H1 (cell line): ENCODE data around the gene PDGFD. TPM values are rescaled to one million over a fixed set of nuclear protein-coding genes. Genes with fewer than 3 reads are reported as not detected.

Experiments
- ATF3 ChIP-seq: IDR thresholded peaks from 2 replicates; pipeline ENCODE4 v1.6.1; 2011; ENCODE audit warnings: low read depth, mild to moderate bottlenecking, low read length; ENCODE audit not compliant: insufficient read depth
- BACH1 ChIP-seq: IDR thresholded peaks from 2 replicates; pipeline ENCODE4 v1.6.1; 2012; ENCODE audit warnings: low read length, improper control_type of control experiment
- SUZ12 ChIP-seq: fragments of 200-600 bp; sonication (generic); IDR thresholded peaks from 2 replicates; pipeline ENCODE4 v1.6.1; 2012; ENCODE audit warnings: mild to moderate bottlenecking, inconsistent platforms, low read length, moderate library complexity, mixed read lengths
- polyA plus RNA-seq, 7 experiments: library from polyadenylated mRNA; depleted of rRNA in 3 of 7; stranded (reverse) in 5 of 7; unstranded in 2 of 7; fragments of >200 nt in 5 of 7; fragments of 200-250 nt in 2 of 7; gene quantifications; 1 replicate in 5 of 7; 2 replicates in 1 of 7; 4 replicates in 1 of 7; pipeline versions ENCODE4 v1.2.1 to v1.2.3, GENCODE V29; 2011 to 2013; ENCODE audit warnings: missing spikeins in 2 of 7, mixed read lengths in 2 of 7
- total RNA-seq: library from RNA; stranded (reverse); fragmentation: NEBNext Ultra II Directional; extraction: Animal tissue kit (Norgen Biotek cat#: 25700); gene quantifications from 2 replicates; pipeline ENCODE4 v1.2.1, GENCODE V29; 2021

The PDGFD gene
- total and polyA plus RNA-seq, 2 of the 8 experiments (the other 6 are each of a cell fraction or from before 2014, with no cell fraction given): 1.1 to 3.9 TPM

DNA sequence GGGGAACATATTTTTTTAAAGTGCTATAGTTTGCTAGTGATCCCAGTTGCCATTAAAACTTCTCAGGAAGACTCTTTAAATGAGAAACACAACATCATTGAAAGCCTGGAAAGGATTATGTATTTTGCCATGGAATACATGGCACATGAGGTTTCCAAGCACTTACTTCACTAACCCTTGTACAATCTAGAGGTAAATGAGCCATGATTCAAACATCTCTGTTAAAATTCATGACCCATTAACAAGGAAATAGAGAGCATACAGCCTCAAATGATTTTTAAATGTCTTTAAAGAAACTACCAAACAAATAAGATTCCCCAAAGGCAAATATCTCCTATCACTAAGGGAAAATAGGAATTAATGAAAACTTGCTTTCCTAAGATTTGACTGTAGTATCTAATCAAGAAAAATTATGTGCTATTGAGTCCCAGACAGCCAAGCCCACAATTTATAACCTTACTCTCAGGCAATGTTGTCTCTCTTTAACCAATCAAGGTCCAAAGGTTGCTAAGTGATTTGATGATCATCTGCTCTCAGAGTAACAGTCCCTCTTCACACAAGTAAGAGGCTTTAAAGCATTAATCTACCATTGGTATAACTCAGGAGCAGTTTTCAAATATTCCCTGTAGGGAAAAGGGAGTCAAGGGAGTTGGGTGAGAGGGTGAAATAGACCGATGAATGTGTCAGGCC is 219.6 kb downstream of the PDGFD start (continued):
- TF ChIP-seq BACH1: no peak
- TF ChIP-seq SUZ12: no peak
- no peak for TF ChIP-seq ATF3
- TF ChIP-seq, all 59 proteins: peak for 0
